ENCODE results near the gene BMPR2.
"Not testable (repeated sequence)": the region's sequence is repeated elsewhere in the genome, so short reads cannot be mapped to it uniquely, and the experiment has no call there.

DNA sequence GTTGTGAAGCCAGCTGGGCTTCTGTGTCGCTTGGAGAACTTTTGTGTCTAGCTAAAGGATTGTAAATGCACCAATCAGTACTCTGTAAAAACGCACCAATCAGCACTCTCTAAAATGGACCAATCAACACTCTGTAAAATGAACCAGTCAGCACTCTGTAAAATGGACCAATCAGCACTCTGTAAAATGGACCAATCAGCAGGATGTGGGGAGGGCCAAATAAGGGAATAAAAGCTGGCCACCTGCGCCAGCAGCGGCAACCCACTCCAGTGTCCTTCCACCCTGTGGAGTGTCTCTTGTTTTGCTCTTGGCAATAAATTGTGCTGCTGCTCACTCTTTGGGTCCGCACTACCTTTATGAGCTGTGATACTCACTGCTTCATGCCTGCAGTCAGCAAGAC, 199.1 kb downstream of the BMPR2 start:
- TF ChIP-seq CTCF (conservative IDR thresholded peaks at IDR 0.05 in 1 of 2, IDR thresholded peaks at IDR 0.05 in 1 of 2; ENCODE audit: low read depth in 1 of 2, low read length in 2 of 2); EZH2 (IDR thresholded peaks at IDR 0.05; ENCODE audit: low read length, missing control alignments): not testable (repeated sequence)
